NK-92 (cell line): ENCODE results near the gene ZNF534.
"Not testable (repeated sequence)": the region's sequence is repeated elsewhere in the genome, so short reads cannot be mapped to it uniquely, and the experiment has no call there.

Source experiments
- DNase-seq: peaks from one replicate; lab custom pipeline; 2025; ENCODE audit not compliant: unreplicated experiment; lab: John Stamatoyannopoulos, UW

The ZNF534 gene

DNA sequence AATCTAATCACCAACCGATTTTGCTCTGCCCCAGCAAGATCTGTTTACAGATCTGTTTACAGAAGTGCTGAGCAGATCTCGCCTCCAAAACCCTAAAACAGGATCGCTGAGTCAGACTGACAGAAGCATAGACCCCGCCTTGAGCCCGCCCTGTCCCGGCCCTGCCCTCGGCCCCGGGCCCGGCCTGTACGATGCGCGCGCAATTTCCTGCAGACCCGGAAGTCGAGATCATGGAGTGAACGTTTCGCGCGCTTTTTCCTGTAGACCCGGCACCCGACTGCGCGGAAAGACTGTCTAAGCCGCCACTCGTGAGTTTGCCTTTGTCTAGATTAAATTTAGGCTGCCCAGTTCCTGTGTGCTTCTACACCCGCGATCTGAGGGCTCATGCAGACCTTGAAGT lies at the start of gene ZNF534:
ZNF534 (plus strand) TSS at position 212 of the 400 bp plus-strand sequence. CDS start 2,327 bp downstream, outside the sequence.
- DNase-seq = no peak

DNA sequence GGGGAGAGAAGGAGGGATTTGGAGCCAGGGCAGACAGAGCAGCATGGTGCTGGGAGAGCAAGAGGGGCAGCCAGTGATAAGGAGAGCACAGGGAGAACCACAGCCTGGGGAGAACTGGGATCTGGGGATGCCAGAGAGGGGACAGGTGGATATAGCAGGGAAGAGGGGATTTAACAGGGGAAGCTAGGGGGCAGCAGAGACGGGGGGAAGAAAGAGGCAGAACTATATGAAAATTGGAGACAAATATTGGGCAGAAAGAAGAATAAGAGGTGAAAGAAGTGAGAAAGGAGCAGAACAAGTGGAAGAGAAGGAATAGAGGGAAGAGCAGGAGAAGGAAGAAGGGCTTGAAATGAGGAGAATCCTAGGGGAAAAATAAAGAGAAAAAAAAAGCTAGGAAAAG lies 37.8 kb upstream of the ZNF534 start:
- no peak for DNase-seq

GRCh38 chr19:52397310-52398080 lies 31.5 kb upstream of the ZNF534 start, which contains the start of gene ZNF528:
Gene ZNF528, plus strand, starts transcription at chr19:52397849. Its CDS starts 4,165 bp downstream, at chr19:52402014.
- DNase-seq = peak; percentile 38

DNA sequence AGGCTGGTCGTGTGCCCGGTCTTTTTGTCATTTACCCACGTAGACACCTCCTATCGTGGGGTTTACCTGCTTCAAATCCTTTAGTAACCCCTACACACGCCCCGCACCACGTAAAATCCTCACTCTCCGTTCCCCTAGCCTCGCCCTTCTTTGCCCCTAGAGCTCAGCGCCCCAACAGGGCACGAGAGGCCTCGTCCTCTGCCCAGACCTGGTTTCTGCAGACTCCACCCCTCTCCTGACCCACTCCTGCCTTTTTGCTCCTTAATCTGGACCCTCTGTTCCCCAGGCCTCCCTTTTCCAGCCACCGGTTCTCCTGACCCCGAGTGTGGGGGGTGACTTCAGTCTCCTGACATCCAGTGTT lies 30.9 kb upstream of the ZNF534 start:
- DNase-seq = no peak

DNA sequence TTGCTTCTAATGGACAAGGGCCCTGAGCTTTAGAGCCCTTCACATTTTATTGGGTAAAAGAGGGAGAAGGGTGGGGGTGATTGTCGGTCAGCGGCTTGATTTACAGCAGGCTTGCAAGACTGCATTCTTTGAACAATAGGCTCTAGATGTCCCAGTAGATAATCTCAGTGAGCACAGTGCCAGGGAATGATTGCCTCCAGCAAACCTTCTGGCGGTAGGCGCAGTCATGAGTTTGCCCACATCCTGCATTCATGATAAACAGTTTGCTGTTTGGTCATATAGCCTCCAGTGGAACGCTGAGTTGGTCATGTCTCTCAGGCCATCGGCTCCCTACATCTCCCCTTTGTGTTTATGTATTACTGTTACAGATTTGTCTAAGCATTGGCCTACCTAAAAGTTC lies 18.7 kb upstream of the ZNF534 start:
- DNase-seq = no peak

DNA sequence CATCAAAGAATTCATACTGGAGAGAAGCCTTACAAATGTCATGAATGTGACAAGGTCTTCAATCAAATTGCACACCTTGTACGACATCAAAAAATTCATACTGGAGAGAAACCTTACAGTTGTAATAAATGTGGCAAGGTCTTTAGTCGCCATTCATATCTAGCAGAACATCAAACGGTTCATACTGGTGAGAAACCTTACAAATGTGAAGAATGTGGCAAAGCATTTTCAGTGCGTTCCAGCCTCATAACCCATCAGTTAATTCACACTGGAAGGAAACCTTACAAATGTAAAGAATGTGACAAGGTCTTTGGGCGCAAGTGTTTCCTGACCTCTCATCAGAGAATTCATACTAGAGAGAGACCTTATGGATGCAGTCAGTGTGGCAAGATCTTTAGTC lies 13.2 kb upstream of the ZNF534 start:
- no peak for DNase-seq

GRCh38 chr19:52442179-52442578 lies 13.2 kb downstream of the ZNF534 start:
- DNase-seq = no peak

DNA sequence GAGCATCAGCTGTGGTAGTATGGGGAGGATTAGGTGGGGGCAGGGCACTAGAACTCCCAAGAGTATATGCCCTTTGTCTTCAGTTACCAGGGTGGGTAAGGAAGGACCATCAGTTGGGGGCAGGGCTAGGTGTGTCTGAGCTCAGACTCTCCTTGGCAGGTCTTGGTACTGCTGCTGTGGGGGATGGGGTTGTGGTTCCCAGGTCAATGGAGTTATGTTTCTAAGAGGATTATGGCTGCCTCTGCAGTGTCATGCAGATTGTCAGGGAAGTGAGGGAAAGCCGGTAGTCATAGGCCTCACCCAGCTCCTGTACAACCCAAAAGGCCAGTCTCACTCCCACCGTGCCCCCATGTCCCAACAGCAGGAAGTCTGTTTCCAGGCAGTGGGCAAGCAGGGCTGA lies 15.6 kb downstream of the ZNF534 start:
- DNase-seq = no peak

DNA sequence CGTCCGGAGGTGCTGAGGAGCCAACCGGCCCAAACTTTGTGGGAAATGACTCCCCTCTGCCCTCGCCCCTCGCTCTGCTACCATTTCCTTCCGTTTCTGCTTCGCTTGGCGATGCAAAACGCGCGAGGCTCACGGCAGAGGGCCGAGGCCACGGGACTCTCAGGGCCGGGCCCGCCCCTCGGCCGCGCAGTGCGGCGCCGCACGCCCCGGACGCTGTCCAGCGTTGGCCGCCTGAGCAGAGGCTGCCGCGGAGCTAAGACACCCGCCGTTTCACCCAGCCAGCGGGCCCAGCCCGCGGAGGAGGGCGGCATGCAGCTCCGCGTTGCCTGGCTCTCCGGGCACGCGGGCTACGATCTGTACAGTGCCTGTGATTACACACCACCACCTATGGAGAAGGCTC lies 22.3 kb downstream of the ZNF534 start:
- DNase-seq = no peak

DNA sequence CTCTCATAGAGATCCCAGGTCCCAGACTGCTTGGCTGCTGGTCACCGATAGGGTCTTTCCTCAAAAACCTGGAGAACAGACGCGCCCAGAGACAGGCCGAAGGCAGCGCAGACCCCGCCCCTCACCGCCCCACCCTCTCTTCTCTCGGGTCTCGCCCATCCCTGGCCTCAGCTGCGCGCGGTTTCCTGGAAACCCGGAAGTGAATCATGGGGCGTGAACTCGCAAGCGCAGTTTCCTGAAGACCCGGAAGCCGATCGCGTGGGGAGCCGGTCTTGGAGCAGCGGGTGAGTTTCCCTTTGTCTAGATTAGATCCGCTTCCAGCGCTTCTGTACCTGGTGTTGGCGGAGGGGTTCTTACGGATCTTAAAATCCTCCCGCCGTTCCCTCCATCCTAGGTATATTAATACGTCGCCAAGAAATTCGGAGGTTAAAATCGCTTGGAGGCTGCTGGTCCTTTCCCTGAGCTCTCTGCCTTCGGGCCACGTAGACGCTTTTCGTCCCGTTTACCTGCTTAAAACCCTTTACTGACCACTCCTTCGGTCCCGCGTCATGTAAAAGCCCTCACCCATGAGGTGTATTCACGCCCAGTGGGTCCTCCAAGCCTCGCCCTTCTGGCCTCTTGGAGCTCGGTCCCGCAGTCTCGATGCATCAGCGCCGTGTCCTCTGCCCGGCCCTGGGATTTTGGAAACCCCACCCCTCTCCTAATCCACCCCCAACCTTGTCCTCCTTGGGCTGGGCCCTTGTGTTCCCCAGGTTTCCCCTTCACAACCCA lies 24.6 kb downstream of the ZNF534 start, which contains the start of gene ZNF578:
ZNF578 (plus strand) TSS at position 230 of the 771 bp plus-strand sequence. CDS start 48,293 bp downstream, outside the sequence.
- DNase-seq = no peak

DNA sequence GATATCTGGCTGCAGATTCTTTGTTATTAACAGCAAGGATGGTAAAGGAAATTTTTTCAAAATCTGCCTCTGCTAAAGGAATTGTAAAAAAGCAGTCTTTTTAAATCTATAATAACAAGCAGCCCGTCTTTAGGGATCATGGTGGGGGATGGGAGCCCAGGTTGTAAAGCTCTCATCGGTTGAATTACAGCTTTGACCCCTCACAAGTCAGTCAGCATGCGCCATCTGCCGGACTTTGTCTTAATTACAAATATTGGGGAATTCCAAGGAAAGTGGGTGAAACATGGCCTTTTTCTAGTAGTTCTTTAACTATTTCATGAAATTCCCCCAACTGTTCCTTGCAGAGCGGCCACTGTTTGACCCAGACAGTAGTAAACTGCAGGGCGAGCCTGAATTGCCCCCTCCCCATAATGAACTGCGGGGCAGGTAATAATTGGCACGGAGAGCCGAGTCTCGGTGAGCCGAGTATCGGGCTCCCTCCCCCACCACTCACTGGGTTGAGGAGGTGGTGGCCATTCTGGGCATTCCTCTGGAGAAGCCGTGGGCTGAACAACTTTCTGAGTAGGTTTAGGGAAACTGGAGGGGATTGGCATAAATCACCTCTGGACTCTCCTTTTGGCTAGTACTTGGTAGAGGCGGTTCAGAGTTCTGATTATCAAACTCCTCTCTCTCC lies 36.0 kb downstream of the ZNF534 start:
- DNase-seq = no peak

DNA sequence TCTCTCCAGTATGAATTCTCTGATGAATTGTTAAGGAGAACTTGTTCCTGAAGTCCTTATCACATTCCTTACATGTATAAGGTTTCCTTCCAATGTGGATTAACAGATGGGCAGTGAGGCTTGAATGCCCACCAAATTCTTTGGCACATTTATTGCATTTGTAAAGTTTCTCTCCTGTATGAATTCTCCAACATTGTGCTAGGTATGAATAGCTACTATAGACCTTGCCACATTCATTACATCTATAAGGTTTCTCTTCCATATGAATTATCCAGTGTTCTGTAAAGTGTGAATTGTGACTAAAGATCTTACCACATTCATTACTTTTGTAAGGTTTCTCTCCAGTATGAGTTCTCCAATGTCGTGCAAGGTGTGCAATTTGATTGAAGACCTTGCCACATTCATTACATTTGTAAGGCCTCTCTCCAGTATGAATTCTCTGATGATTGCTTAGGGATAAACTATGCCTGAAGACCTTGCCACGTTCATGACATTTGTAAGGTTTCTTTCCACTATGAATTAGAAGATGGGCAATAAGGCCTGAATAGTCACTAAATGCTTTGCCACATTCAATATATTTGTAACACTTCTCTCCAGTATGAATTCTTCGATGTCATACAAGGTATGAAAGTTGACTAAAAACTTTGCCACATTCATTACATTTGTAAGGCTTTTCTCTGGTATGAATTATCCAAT lies 44.9 kb downstream of the ZNF534 start:
- no peak for DNase-seq

DNA sequence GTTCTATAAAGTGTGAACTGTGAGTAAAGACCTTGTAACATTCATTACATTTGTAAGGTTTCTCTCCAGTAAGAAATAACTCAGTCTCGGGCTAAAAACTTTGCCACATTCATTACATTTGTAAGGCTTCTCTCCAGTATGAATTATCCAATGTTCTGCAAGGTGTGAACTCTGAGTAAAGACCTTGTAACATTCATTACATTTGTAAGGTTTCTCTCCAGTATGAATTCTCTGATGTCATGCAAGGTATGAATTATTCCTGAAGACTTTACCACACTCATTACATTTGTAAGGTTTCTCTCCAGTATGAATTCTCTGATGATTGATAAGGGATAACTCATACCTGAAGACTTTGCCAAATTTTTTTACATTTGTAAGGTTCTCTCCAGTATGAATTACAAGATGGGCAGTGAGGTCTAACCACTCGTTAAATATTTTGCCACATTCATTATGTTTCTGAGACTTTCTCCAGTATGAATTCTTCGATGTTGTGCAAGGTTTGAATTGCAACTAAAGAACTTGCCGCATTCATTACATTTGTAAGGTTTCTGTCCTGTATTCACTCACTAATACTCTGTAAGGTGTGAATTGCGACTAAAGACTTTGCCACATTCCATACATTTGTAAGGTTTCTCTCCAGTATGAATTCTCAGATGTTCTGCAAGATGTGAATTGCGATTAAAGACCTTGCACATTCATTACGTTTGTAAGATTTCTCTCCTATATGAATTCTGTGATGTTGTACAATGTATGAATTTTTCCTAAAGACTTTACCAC lies 45.6 kb downstream of the ZNF534 start:
- no peak for DNase-seq

- DNase-seq = not testable (repeated sequence)
Measured at GRCh38 chr19:52484111-52484743, 55.3 kb downstream of the ZNF534 start.

DNA sequence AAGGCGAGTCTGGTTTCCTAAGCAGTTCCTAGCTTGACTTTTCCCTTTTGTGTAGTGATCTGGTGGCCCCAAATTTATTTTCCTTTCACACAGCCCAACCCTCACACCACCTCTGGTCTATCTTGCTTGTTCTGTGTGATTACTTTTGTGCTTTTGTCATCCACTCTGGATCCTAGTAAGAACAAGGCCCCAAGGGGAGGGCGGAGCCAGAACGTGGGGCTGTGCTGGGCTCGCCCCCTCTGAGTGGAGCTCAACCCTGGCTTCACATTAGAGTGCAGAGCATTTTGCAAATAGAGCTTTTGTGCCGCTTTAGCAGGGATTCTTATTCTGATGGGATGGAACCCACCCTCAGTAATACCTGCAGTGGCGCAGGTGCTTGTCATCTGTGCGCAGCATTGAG lies 56.1 kb downstream of the ZNF534 start:
- not testable (repeated sequence) for DNase-seq

DNA sequence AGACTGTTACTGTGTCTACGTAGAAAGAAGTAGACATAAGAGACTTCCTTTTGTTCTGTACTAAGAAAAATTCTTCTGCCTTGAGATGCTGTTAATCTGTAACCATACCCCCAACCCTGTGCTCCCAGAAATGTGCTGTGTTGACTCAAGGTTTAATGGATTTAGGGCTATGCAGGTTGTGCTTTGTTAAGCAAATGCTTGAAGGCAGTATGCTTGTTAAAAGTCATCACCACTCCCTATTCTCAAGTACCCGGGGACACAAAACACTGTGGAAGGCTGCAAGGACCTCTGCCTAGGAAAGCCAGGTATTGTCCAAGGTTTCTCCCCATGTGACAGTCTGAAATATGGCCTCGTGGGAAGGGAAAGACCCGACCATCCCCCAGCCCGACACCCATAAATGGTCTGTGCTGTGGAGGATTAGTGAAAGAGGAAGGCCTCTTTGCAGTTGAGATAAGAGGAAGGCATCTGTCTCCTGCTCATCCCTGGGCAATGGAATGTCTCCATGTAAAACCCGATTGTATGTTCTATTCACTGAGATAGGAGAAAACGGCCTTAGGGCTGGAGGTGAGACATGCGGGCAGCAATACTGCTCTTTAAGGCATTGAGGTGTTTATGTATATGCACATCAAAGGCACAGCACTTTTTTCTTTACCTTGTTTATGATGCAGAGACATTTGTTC lies 56.8 kb downstream of the ZNF534 start:
- DNase-seq = not testable (repeated sequence)

GRCh38 chr19:52492201-52492993 lies 63.4 kb downstream of the ZNF534 start:
- DNase-seq = no peak

GRCh38 chr19:52492994-52493470 lies 64.1 kb downstream of the ZNF534 start:
- DNase-seq = no peak
